MCF 10A (cell line): ENCODE results near the gene ROR1. TPM values are rescaled to one million over a fixed set of nuclear protein-coding genes. Genes with fewer than 3 reads are reported as not detected.

Source experiments
- BruUV-seq: library from RNA; stranded (reverse); fragments of 400-500 nt; replicated peaks from 2 replicates; lab custom pipeline; 2021; lab: Mats Ljungman, UMichigan
- CTCF ChIA-PET: fragments of 300-600 bp; sonication (Branson Sonifier 250); formaldehyde crosslinking; extraction: SDS; loops from one replicate; lab custom pipeline; 2021; ENCODE audit warnings: antibody characterized with exemption, inconsistent platforms; lab: Yijun Ruan, JAX
- POLR2A ChIA-PET: fragments of 300-600, 350-650 bp; sonication (Branson Sonifier 250); formaldehyde crosslinking; extraction: SDS; loops from one replicate; lab custom pipeline; 2020; ENCODE audit warnings: antibody characterized with exemption, inconsistent platforms; lab: Yijun Ruan, JAX
- DNase-seq: peaks from one replicate; pipeline ENCODE4 v3.0.0-alpha.2; 2018; ENCODE audit not compliant: unreplicated experiment
- H3K27ac Mint-ChIP-seq: one replicate; pipeline ENCODE4 v1.8.0; 2022; ENCODE audit warnings: mild to moderate bottlenecking, low read depth, mixed read lengths; ENCODE audit not compliant: unreplicated experiment
- H3K27me3 Mint-ChIP-seq: one replicate; pipeline ENCODE4 v1.8.0; 2022; ENCODE audit warnings: mixed read lengths; ENCODE audit not compliant: insufficient read depth, unreplicated experiment
- H3K36me3 Mint-ChIP-seq: one replicate; pipeline ENCODE4 v1.8.0; 2022; ENCODE audit warnings: mild to moderate bottlenecking, moderate library complexity, mixed read lengths; ENCODE audit not compliant: insufficient read depth, unreplicated experiment
- H3K4me1 Mint-ChIP-seq: one replicate; pipeline ENCODE4 v1.8.0; 2022; ENCODE audit warnings: mixed read lengths; ENCODE audit not compliant: insufficient read depth, unreplicated experiment
- H3K4me3 Mint-ChIP-seq: one replicate; pipeline ENCODE4 v1.8.0; 2022; ENCODE audit warnings: mild to moderate bottlenecking, moderate library complexity, mixed read lengths; ENCODE audit not compliant: unreplicated experiment
- H3K9me3 Mint-ChIP-seq: one replicate; pipeline ENCODE4 v1.8.0; 2022; ENCODE audit warnings: mixed read lengths; ENCODE audit not compliant: unreplicated experiment
- CTCF ChIP-seq: fragments of 200-600 bp; IDR thresholded peaks from one replicate; pipeline ENCODE4 v1.8.0; 2022; ENCODE audit warnings: antibody characterized with exemption, mild to moderate bottlenecking; ENCODE audit not compliant: unreplicated experiment
- intact Hi-C: fragments of 100-400 bp; cut with micrococcal nuclease; formaldehyde crosslinking; loops from 2 replicates; pipeline ENCODE4 v1.14.1; 2022
- total RNA-seq: library from RNA; stranded (reverse); gene quantifications from 2 replicates; pipeline ENCODE4 v1.2.3, GENCODE V29; 2022

ROR1 gene
- total RNA-seq, 1 experiment from 2014 or later = 4.6 TPM

- Mint-ChIP-seq H3K4me3 (no peak overlapping the region), H3K27ac (no peak overlapping the region), H3K9me3 (no peaks in the 10 kb centered on the region), H3K27me3 (no peaks in the 10 kb centered on the region), H3K36me3 (no peaks in the 10 kb centered on the region), H3K4me1 (peaks cover 5% of the 10 kb centered on the region)
- no peak for DNase-seq
- ChIA-PET POLR2A (interaction anchor here (0.6 kb wide), 1 partner anchor 1368 kb away, joined by 3 read pairs; no protein-coding TSS in a partner anchor), CTCF (interaction anchor here (0.7 kb wide), 1 partner anchor 116 kb away, joined by 3 read pairs; no protein-coding TSS in a partner anchor)
- TF ChIP-seq CTCF = no peak
- no TSS peak for BruUV-seq
- intact Hi-C loops = no loop called here
Observed at GRCh38 chr1:63802109-63802508, 28.3 kb downstream of the ROR1 start.

GRCh38 chr1:63804829-63805484 lies 31.1 kb downstream of the ROR1 start:
- Mint-ChIP-seq H3K9me3 (peaks cover 7% of the 10 kb centered on the region), H3K27ac (no peak overlapping the region), H3K27me3 (no peaks in the 10 kb centered on the region), H3K4me1 (no peaks in the 10 kb centered on the region), H3K36me3 (no peaks in the 10 kb centered on the region), H3K4me3 (no peak overlapping the region)
- DNase-seq = no peak
- ChIA-PET CTCF (no interaction called here), POLR2A (interaction anchor here (0.7 kb wide), 1 partner anchor 59 kb away, joined by 3 read pairs; no protein-coding TSS in a partner anchor)
- BruUV-seq = no TSS peak
- intact Hi-C loops = no loop called here
- no peak for TF ChIP-seq CTCF

GRCh38 chr1:63807046-63807445 lies 33.2 kb downstream of the ROR1 start:
- ChIA-PET CTCF (interaction anchor here (0.6 kb wide), 1 partner anchor 440 kb away, joined by 3 read pairs; no protein-coding TSS in a partner anchor), POLR2A (no interaction called here)
- H3K27me3 Mint-ChIP-seq = no peaks in the 10 kb centered on the region
- no peak overlapping the region for H3K4me3 Mint-ChIP-seq
- H3K27ac Mint-ChIP-seq = no peak overlapping the region
- BruUV-seq = no TSS peak
- H3K9me3 Mint-ChIP-seq = peaks cover 7% of the 10 kb centered on the region
- H3K4me1 Mint-ChIP-seq = peaks cover 6% of the 10 kb centered on the region
- DNase-seq = no peak
- TF ChIP-seq CTCF = no peak
- intact Hi-C loops = no loop called here
- H3K36me3 Mint-ChIP-seq = no peaks in the 10 kb centered on the region

GRCh38 chr1:63810936-63811469 lies 37.2 kb downstream of the ROR1 start:
- peaks cover 6% of the 10 kb centered on the region for H3K4me1 Mint-ChIP-seq

More at GRCh38 chr1:63810936-63811469, 37.2 kb downstream of the ROR1 start:
- no peak for DNase-seq
- ChIA-PET POLR2A (no interaction called here), CTCF (interaction anchor here (0.6 to 1.6 kb wide), 6 partner anchors 11 to 326 kb away, joined by 3 to 4 read pairs (median 4); no protein-coding TSS in a partner anchor)
- no TSS peak for BruUV-seq
- intact Hi-C loops = no loop called here
- Mint-ChIP-seq H3K4me3 (no peak overlapping the region), H3K27ac (no peak overlapping the region), H3K9me3 (peaks cover 7% of the 10 kb centered on the region), H3K36me3 (peaks cover 4% of the 10 kb centered on the region), H3K27me3 (no peaks in the 10 kb centered on the region)
- no peak for TF ChIP-seq CTCF
